Vagina (tissue), 2 donors: ENCODE results near the gene TECPR1. TPM values are rescaled to one million over a fixed set of nuclear protein-coding genes. Genes with fewer than 3 reads are reported as not detected.
A peak's percentile ranks its signal among the peaks of the same experiment; 100 is the strongest.

Experiments
- DNase-seq, 2 donors: peaks; one replicate each; pipeline ENCODE4 v3.0.0-alpha.2; 2017; ENCODE audit errors: extremely low spot score in 2 of 2
- H3K27ac ChIP-seq: fragments of 200-600 bp; sonication (generic); one replicate; pipeline ENCODE4 v1.5.1; 2019
- H3K27me3 ChIP-seq: fragments of 200-600 bp; sonication (generic); one replicate; pipeline ENCODE4 v1.5.1; 2019
- H3K36me3 ChIP-seq, 2 donors: fragments of 200-600 bp; sonication (generic); one replicate each; pipeline ENCODE4 v1.5.1; 2017 to 2019
- H3K4me1 ChIP-seq: fragments of 200-600 bp; sonication (generic); one replicate; pipeline ENCODE4 v1.5.1; 2019
- H3K4me3 ChIP-seq, 2 donors: fragments of 200-600 bp; sonication (generic); 1 replicate in 1 of 2; 2 replicates in 1 of 2; pipeline ENCODE4 v1.5.1; 2016 to 2019
- H3K9me3 ChIP-seq: fragments of 200-600 bp; sonication (generic); one replicate; pipeline ENCODE4 v1.5.1; 2019
- POLR2A ChIP-seq, 2 donors: fragments of 450-650 bp; IDR thresholded peaks; one replicate each; pipeline ENCODE4 v1.6.1; 2017; ENCODE audit warnings: antibody characterized with exemption in 2 of 2, mild to moderate bottlenecking in 2 of 2, moderate library complexity in 2 of 2
- POLR2AphosphoS5 ChIP-seq, 2 donors: sonication (generic); formaldehyde crosslinking; IDR thresholded peaks; one replicate each; pipeline ENCODE4 v1.9.0; 2017; ENCODE audit warnings: antibody characterized with exemption in 2 of 2, mild to moderate bottlenecking in 2 of 2, low read depth in 1 of 2; ENCODE audit not compliant: insufficient read depth in 1 of 2
- intact Hi-C: fragments of 100-400 bp; cut with DNase I; formaldehyde crosslinking; loops from one replicate; pipeline ENCODE4 v1.15.1; 2023
- total RNA-seq: library from RNA; depleted of rRNA; stranded (reverse); fragments of >200 nt; gene quantifications from one replicate; pipeline ENCODE4 v1.2.3, GENCODE V29; 2016
- TF ChIP-seq, protein P1 (sequence below), 3 experiments: fragments of 450-650 bp in 2 of 3; fragments of 200-600 bp in 1 of 3; sonication (generic) in 1 of 3; IDR thresholded peaks; one replicate each; pipeline ENCODE4 v1.5.1; 2017 to 2019; ENCODE audit warnings: antibody characterized with exemption in 3 of 3, mild to moderate bottlenecking in 2 of 3, moderate library complexity in 2 of 3

TECPR1 gene, protein sequence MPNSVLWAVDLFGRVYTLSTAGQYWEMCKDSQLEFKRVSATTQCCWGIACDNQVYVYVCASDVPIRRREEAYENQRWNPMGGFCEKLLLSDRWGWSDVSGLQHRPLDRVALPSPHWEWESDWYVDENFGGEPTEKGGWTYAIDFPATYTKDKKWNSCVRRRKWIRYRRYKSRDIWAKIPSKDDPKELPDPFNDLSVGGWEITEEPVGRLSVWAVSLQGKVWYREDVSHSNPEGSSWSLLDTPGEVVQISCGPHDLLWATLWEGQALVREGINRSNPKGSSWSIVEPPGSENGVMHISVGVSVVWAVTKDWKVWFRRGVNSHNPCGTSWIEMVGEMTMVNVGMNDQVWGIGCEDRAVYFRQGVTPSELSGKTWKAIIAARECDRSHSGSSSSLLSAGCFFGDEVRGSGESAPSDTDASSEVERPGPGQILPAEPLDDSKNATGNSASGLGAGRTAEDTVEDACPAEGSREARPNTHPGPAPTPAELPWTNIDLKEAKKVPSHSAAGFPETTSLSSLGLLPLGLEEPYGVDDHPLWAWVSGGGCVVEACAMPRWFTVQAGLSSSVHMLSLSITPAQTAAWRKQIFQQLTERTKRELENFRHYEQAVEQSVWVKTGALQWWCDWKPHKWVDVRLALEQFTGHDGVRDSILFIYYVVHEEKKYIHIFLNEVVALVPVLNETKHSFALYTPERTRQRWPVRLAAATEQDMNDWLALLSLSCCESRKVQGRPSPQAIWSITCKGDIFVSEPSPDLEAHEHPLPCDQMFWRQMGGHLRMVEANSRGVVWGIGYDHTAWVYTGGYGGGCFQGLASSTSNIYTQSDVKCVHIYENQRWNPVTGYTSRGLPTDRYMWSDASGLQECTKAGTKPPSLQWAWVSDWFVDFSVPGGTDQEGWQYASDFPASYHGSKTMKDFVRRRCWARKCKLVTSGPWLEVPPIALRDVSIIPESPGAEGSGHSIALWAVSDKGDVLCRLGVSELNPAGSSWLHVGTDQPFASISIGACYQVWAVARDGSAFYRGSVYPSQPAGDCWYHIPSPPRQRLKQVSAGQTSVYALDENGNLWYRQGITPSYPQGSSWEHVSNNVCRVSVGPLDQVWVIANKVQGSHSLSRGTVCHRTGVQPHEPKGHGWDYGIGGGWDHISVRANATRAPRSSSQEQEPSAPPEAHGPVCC
- 19.6 TPM for total RNA-seq

DNA sequence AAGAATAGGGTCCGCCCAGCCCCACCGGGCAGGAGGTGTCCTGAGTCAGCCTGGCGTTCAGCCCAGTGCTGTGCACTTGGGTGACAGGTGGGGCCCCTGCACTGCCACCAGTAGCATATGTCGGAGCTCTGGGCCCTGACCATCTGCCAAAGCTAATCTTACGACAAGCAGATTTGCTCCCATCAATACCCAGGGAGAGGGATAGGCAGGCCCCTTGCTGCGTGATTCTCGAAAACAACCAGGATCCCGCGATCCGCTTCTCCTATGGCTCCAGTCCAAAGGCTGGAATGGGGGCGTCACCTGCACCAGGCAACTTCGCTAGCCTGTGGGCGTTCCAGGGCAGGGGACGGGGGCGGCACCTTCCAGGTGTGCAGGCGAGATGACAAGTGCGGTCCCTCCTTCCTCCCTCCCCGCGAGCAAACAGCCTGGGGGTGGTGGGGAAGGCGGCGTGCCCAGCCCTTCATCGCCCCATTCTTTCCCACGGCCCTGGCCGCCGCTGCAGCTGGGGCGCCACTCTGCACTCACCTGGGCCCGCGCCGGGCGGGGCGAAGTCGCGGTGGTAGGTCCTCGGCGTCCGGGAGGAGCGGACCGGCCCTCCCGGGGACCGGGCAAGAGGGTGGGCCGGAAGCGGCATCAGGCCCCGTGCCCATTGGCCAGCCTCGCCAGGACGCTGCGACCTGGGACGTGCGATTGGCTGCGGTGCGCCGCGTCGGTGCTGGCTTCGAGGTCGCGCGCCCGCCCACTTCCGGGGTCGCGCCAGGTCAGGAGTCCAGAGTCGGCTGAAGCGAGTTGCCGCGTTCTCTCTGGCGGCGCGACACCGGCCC lies at the start of gene TECPR1:
Gene TECPR1 (minus strand): TSS at position 632 of the 824 bp plus-strand sequence. CDS start 6,086 bp downstream, outside the sequence.
- DNase-seq = peak in 1 of 2 donors; percentile 94
- H3K4me3 ChIP-seq = peak within 1 kb of the TSS; percentile 69 to 88
- H3K27ac ChIP-seq = peak within 1 kb of the TSS; percentile 68
- H3K4me1 ChIP-seq = peaks cover 32% of the 10 kb centered on the region
- intact Hi-C loops = loop anchor here (5.0 kb wide), 1 partner anchor 35 kb away; no protein-coding TSS in a partner anchor
- no peaks in the 10 kb centered on the region for H3K9me3 ChIP-seq
- H3K36me3 ChIP-seq = no peaks in the 10 kb centered on the region
- TF ChIP-seq POLR2AphosphoS5 (IDR thresholded peaks at IDR 0.05; ENCODE audit: insufficient read depth in 1 of 2, low read depth in 1 of 2) (peak in 1 of 2 donors; percentile 75), POLR2A (IDR thresholded peaks at IDR 0.05) (peak in 1 of 2 donors; percentile 12)
- TF ChIP-seq, protein P1, sequence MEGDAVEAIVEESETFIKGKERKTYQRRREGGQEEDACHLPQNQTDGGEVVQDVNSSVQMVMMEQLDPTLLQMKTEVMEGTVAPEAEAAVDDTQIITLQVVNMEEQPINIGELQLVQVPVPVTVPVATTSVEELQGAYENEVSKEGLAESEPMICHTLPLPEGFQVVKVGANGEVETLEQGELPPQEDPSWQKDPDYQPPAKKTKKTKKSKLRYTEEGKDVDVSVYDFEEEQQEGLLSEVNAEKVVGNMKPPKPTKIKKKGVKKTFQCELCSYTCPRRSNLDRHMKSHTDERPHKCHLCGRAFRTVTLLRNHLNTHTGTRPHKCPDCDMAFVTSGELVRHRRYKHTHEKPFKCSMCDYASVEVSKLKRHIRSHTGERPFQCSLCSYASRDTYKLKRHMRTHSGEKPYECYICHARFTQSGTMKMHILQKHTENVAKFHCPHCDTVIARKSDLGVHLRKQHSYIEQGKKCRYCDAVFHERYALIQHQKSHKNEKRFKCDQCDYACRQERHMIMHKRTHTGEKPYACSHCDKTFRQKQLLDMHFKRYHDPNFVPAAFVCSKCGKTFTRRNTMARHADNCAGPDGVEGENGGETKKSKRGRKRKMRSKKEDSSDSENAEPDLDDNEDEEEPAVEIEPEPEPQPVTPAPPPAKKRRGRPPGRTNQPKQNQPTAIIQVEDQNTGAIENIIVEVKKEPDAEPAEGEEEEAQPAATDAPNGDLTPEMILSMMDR (IDR thresholded peaks at IDR 0.05) = no peak
- H3K27me3 ChIP-seq = no peaks in the 10 kb centered on the region

DNA sequence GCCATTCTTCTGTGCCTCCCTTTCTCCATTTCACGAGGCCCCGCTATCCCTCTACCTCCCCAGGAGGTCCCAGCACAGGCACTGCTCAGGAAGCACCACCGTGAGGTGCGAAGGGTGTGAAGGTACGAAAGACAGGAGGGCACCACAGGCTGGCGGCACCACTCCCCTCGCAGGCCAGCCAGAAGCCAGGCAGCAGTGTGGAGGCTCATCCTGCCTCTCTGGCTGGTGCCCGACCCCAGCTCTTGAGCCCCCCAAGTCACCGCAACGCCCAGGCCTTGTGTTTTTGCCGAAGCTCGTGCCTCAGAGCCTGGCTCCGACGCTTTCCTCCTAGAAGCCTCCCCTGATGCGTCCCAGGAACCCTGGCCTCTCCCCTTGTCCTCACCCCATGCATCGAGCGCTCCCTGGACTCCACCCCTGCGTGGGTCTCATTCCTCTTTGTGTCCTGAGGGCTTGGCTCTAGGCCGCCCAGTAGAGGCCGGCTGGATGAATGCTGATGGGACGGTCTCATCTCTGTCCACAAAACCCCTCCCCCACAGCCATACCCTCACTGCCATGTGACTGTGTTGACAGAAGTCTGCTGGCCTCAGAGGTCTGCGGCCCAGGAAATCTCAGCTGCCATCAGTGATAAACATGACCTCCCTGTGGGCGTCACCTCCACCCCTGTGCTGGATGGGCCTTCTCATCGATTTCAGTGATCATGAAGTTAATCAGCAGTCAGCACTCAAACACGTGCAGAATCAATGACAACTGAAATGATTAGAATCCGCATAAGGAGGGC lies 48.8 kb upstream of the TECPR1 start:
- intact Hi-C loops = no loop called here
- Histone ChIP-seq H3K4me3 (no peak overlapping the region), H3K36me3 (no peaks in the 10 kb centered on the region), H3K9me3 (no peaks in the 10 kb centered on the region), H3K27ac (no peak overlapping the region), H3K27me3 (no peaks in the 10 kb centered on the region), H3K4me1 (peaks cover 3% of the 10 kb centered on the region)
- no peak for DNase-seq
- TF ChIP-seq POLR2AphosphoS5 (IDR thresholded peaks at IDR 0.05; ENCODE audit: insufficient read depth in 1 of 2, low read depth in 1 of 2) (no peak), POLR2A (IDR thresholded peaks at IDR 0.05) (no peak)
- TF ChIP-seq, protein P1 (IDR thresholded peaks at IDR 0.05) = no peak

DNA sequence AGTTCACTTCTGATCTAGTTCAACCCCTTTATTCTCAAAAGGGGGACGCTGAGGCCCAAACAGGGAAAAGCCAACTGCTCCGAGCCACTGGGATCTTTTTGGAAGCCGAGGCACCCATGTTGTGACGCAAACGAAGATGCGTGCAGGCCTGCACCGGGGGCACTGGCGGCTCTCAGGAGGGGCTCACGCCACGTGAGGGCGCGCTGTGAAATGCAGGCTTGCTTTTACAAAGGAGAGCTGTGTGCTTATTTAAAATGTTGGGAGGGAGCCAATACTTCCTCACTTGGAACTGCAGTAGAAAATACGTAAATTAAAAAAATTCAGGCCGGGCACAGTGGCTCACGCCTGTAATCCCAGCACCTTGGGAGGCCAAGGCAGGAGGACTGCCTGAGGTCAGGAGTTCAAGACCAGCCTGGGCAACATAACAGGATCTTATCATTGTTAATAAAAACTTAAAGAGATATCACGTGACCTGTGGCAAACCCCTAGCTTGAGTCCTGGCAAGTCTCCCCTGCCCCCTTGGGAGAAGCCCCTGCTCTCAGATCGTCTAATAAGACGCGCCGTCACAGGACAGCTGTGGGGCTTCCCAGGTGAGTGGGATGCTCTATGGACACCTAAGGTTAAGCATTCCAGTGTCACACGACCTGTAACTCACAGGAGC lies 45.7 kb upstream of the TECPR1 start:
- intact Hi-C loops = no loop called here
- peaks cover 19% of the 10 kb centered on the region for H3K4me1 ChIP-seq
- H3K4me3 ChIP-seq = no peak overlapping the region
- no peaks in the 10 kb centered on the region for H3K9me3 ChIP-seq
- no peak for DNase-seq
- no peaks in the 10 kb centered on the region for H3K27me3 ChIP-seq
- peaks cover 0 to 16% of the 10 kb centered on the region in 2 donors for H3K36me3 ChIP-seq
- TF ChIP-seq POLR2AphosphoS5 (IDR thresholded peaks at IDR 0.05; ENCODE audit: insufficient read depth in 1 of 2, low read depth in 1 of 2) (no peak), POLR2A (IDR thresholded peaks at IDR 0.05) (no peak)
- TF ChIP-seq, protein P1 (IDR thresholded peaks at IDR 0.05) = no peak
- H3K27ac ChIP-seq = no peak overlapping the region
